SK-N-SH (cell line): ENCODE results near the gene MAPRE3. TPM values are rescaled to one million over a fixed set of nuclear protein-coding genes. Genes with fewer than 3 reads are reported as not detected.

Source experiments
- CTCF ChIA-PET: fragments of 300-600, 350-600 bp; formaldehyde crosslinking; extraction: SDS; loops from one replicate; lab custom pipeline; 2021; lab: Yijun Ruan, JAX
- POLR2A ChIA-PET: fragments of 350-600 bp; sonication (Branson Sonifier 250); formaldehyde crosslinking; extraction: SDS; loops from one replicate; lab custom pipeline; 2020; ENCODE audit warnings: antibody characterized with exemption, inconsistent platforms; lab: Yijun Ruan, JAX
- DNase-seq: peaks from one replicate; pipeline ENCODE4 v3.0.0; 2012
- H2AFZ ChIP-seq: fragments of 200-600 bp; sonication (generic); 2 replicates; pipeline ENCODE4 v1.8.1; 2016; ENCODE audit warnings: antibody characterized with exemption, mild to moderate bottlenecking, low read depth
- H3F3A ChIP-seq: fragments of 200-600 bp; sonication (generic); replicated peaks from 2 replicates; pipeline ENCODE3; 2016; ENCODE audit warnings: antibody characterized with exemption, mild to moderate bottlenecking; ENCODE audit not compliant: insufficient read depth
- H3K27ac ChIP-seq, 2 experiments: fragments of 200-500 bp in 1 of 2; fragments of 200-600 bp in 1 of 2; sonication (Bioruptor generic) in 1 of 2; sonication (generic), shearing (Covaris generic) in 1 of 2; 2 replicates each; pipeline versions ENCODE4 v1.5.1 to v1.6.1; 2014 to 2016; ENCODE audit warnings: low read depth in 2 of 2, inconsistent platforms in 1 of 2, low read length in 1 of 2, mild to moderate bottlenecking in 1 of 2, mixed read lengths in 1 of 2
- H3K27me3 ChIP-seq: fragments of 200-600 bp; sonication (generic), shearing (Covaris generic); 2 replicates; pipeline ENCODE4 v1.6.1; 2016; ENCODE audit warnings: mixed run types; ENCODE audit not compliant: insufficient read depth
- H3K36me3 ChIP-seq, 2 experiments: fragments of 200-500 bp in 1 of 2; fragments of 200-600 bp in 1 of 2; sonication (Bioruptor generic) in 1 of 2; sonication (generic) in 1 of 2; replicated peaks in 1 of 2; 2 replicates each; pipeline versions ENCODE3 to v1.5.1; 2014 to 2016; ENCODE audit warnings: low read length in 1 of 2, mild to moderate bottlenecking in 1 of 2; ENCODE audit not compliant: insufficient read depth in 2 of 2, control insufficient read depth in 1 of 2
- H3K4me1 ChIP-seq, 2 experiments: fragments of 200-500 bp in 1 of 2; fragments of 200-600 bp in 1 of 2; sonication (Bioruptor generic) in 1 of 2; sonication (generic), shearing (Covaris generic) in 1 of 2; 2 replicates each; pipeline versions ENCODE4 v1.5.1 to v1.6.1; 2014 to 2016; ENCODE audit warnings: low read depth in 1 of 2, low read length in 1 of 2, mixed run types in 1 of 2; ENCODE audit not compliant: insufficient read depth in 2 of 2, control insufficient read depth in 1 of 2
- H3K4me2 ChIP-seq: fragments of 200-600 bp; sonication (generic), shearing (Covaris generic); 2 replicates; pipeline ENCODE4 v1.6.1; 2017; ENCODE audit warnings: mixed run types
- H3K4me3 ChIP-seq, 2 experiments: fragments of 200-500 bp in 1 of 2; fragments of 200-600 bp in 1 of 2; sonication (Bioruptor generic) in 1 of 2; sonication (generic), shearing (Covaris generic) in 1 of 2; 2 replicates each; pipeline versions ENCODE4 v1.5.1 to v1.8.1; 2014 to 2016; ENCODE audit warnings: low read depth in 2 of 2, inconsistent platforms in 1 of 2, low read length in 1 of 2, mild to moderate bottlenecking in 1 of 2, mixed read lengths in 1 of 2, moderate library complexity in 1 of 2
- H3K79me2 ChIP-seq: fragments of 200-600 bp; sonication (generic); 2 replicates; pipeline ENCODE4 v1.8.1; 2017; ENCODE audit warnings: mild to moderate bottlenecking; ENCODE audit not compliant: insufficient read depth
- H3K9ac ChIP-seq: fragments of 200-600 bp; sonication (generic); 2 replicates; pipeline ENCODE4 v1.6.1; 2017; ENCODE audit warnings: mixed run types
- H3K9me2 ChIP-seq: fragments of 200-600 bp; sonication (generic); 2 replicates; pipeline ENCODE4 v1.6.1; 2017; ENCODE audit warnings: mixed run types
- H3K9me3 ChIP-seq: fragments of 200-600 bp; sonication (generic); 2 replicates; pipeline ENCODE4 v1.6.1; 2017; ENCODE audit warnings: mixed run types, mild to moderate bottlenecking, moderate library complexity
- H4K20me1 ChIP-seq: fragments of 200-600 bp; sonication (generic); 2 replicates; pipeline ENCODE4 v1.6.1; 2017; ENCODE audit warnings: mild to moderate bottlenecking, mixed run types; ENCODE audit not compliant: insufficient read depth
- CTCF ChIP-seq: fragments of 200-600 bp; sonication (generic); IDR thresholded peaks from 2 replicates; pipeline ENCODE4 v1.6.1; 2017; ENCODE audit warnings: antibody characterized with exemption, mild to moderate bottlenecking, moderate library complexity
- ELF1 ChIP-seq: IDR thresholded peaks from 2 replicates; pipeline ENCODE4 v1.4.0; 2012
- EZH2phosphoT487 ChIP-seq: fragments of 200-600 bp; sonication (generic); IDR thresholded peaks from 2 replicates; pipeline ENCODE4 v1.6.1; 2017; ENCODE audit warnings: low read depth, mixed run types, mild to moderate bottlenecking, antibody characterized with exemption, moderate library complexity, borderline replicate concordance
- FOXM1 ChIP-seq: IDR thresholded peaks from 2 replicates; pipeline ENCODE4 v1.4.0; 2012; ENCODE audit warnings: low read depth, mild to moderate bottlenecking
- GABPA ChIP-seq: IDR thresholded peaks from 2 replicates; pipeline ENCODE4 v1.4.0; 2012; ENCODE audit warnings: low read depth, mild to moderate bottlenecking
- GATA2 ChIP-seq: sonication (generic); formaldehyde crosslinking; IDR thresholded peaks from 2 replicates; pipeline ENCODE4 v1.5.0; 2020; ENCODE audit warnings: mild to moderate bottlenecking, missing genetic modification reagents
- JUND ChIP-seq: IDR thresholded peaks from 2 replicates; pipeline ENCODE4 v1.4.0; 2012
- NFIC ChIP-seq: IDR thresholded peaks from 2 replicates; pipeline ENCODE4 v1.4.0; 2012; ENCODE audit warnings: borderline replicate concordance
- RAD21 ChIP-seq: IDR thresholded peaks from 2 replicates; pipeline ENCODE4 v1.6.1; 2012; ENCODE audit warnings: mild to moderate bottlenecking, low read length
- RCOR1 ChIP-seq: fragments of 150-350 bp; IDR thresholded peaks from 2 replicates; pipeline ENCODE4 v1.6.1; 2017; ENCODE audit warnings: antibody characterized with exemption, low read length
- RXRA ChIP-seq: IDR thresholded peaks from 2 replicates; pipeline ENCODE4 v1.4.0; 2012; ENCODE audit warnings: low read depth, mild to moderate bottlenecking, borderline replicate concordance
- SIN3A ChIP-seq: IDR thresholded peaks from 2 replicates; pipeline ENCODE4 v1.6.1; 2012; ENCODE audit warnings: low read depth, mild to moderate bottlenecking, low read length, moderate library complexity, borderline replicate concordance
- SMC3 ChIP-seq: IDR thresholded peaks from 2 replicates; pipeline ENCODE4 v1.6.1; 2012; ENCODE audit warnings: low read depth, low read length, improper control_type of control experiment
- TAF1 ChIP-seq: IDR thresholded peaks from 2 replicates; pipeline ENCODE4 v1.6.1; 2012; ENCODE audit warnings: low read depth, mild to moderate bottlenecking, low read length, moderate library complexity, borderline replicate concordance
- TEAD4 ChIP-seq: IDR thresholded peaks from 2 replicates; pipeline ENCODE4 v1.4.0; 2012; ENCODE audit warnings: mild to moderate bottlenecking, borderline replicate concordance; ENCODE audit not compliant: insufficient read depth
- WGBS: methylation state at CpG from one replicate; pipeline ENCODE4 v1.1.6; 2017; ENCODE audit warnings: low lambda C conversion rate; 5-methylcytosine and 5-hydroxymethylcytosine counted together
- polyA plus RNA-seq, 3 experiments: library from polyadenylated mRNA; depleted of rRNA; stranded (reverse); fragments of >200 nt; gene quantifications; 2 replicates each; pipeline ENCODE4 v1.2.3, GENCODE V29; 2012
- TF ChIP-seq, protein P1 (sequence below): fragments of 150-350 bp; IDR thresholded peaks from 2 replicates; pipeline ENCODE4 v1.6.1; 2017; ENCODE audit warnings: antibody characterized with exemption, low read length, low read depth, borderline replicate concordance
- TF ChIP-seq, protein P2 (sequence below): IDR thresholded peaks from 2 replicates; pipeline ENCODE4; 2012
- TF ChIP-seq, protein P3 (sequence below): fragments of 150-350 bp; IDR thresholded peaks from 2 replicates; pipeline ENCODE4 v1.6.1; 2016; ENCODE audit warnings: mild to moderate bottlenecking, low read depth, low read length
- TF ChIP-seq, protein P4 (sequence below): IDR thresholded peaks from 2 replicates; pipeline ENCODE4 v1.6.1; 2012; ENCODE audit warnings: mild to moderate bottlenecking, low read depth, low read length, moderate library complexity

Gene MAPRE3
- polyA plus RNA-seq, 1 of the 3 experiments (the other 2 are of a cell fraction) = 24.4 TPM

DNA sequence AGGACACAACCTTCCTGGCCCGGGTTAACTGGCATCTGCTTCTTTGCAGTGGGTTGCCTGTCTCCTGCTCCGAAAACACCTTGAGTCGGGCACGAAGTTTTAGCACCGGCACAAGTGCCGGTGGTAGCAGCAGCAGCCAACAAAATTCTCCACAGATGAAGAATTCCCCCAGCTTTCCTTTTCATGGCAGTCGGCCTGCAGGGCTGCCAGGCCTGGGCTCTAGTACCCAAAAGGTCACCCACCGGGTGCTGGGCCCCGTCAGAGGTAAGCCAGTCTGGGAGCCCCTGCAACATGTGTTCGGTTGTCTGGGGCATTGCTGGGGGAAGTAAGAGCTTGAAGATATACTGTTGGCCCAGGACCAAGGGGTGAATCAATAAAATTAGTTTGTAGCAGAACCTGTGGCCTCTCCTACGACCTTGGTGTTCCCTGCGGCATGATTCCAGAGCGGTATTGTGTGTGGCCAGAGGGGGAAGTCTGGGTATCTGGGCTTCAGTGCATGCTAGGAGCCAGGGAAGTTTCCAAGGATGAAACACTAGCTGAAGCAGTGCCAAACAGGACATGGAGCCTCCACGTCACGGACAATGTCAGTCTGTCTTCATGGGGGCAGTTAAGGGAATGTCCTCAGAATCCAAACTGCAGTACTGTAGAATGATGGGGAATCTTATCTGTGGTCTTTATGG lies 88.8 kb downstream of the MAPRE3 start:
- H3K4me1 ChIP-seq = peaks cover 0 to 6% of the 10 kb centered on the region in 2 experiments; a peak in 1 of 4 replicates
- no peaks in the 10 kb centered on the region for H3K9me3 ChIP-seq
- no peak overlapping the region for H2AFZ ChIP-seq
- WGBS = 93% methylated on average over 13 of the region's 15 CpGs
- peaks cover 16 to 54% of the 10 kb centered on the region in 2 experiments for H3K36me3 ChIP-seq
- TF ChIP-seq GATA2 (CRISPR knock-in tag) (no peak), SIN3A (no peak), ELF1 (no peak), RXRA (no peak), TEAD4 (no peak), SMC3 (no peak), NFIC (no peak), CTCF (no peak), EZH2phosphoT487 (no peak), RCOR1 (no peak), RAD21 (no peak), JUND (no peak), TAF1 (no peak), GABPA (no peak), FOXM1 (no peak)
- TF ChIP-seq, protein P1, sequence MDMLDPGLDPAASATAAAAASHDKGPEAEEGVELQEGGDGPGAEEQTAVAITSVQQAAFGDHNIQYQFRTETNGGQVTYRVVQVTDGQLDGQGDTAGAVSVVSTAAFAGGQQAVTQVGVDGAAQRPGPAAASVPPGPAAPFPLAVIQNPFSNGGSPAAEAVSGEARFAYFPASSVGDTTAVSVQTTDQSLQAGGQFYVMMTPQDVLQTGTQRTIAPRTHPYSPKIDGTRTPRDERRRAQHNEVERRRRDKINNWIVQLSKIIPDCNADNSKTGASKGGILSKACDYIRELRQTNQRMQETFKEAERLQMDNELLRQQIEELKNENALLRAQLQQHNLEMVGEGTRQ = no peak
- TF ChIP-seq, protein P2, sequence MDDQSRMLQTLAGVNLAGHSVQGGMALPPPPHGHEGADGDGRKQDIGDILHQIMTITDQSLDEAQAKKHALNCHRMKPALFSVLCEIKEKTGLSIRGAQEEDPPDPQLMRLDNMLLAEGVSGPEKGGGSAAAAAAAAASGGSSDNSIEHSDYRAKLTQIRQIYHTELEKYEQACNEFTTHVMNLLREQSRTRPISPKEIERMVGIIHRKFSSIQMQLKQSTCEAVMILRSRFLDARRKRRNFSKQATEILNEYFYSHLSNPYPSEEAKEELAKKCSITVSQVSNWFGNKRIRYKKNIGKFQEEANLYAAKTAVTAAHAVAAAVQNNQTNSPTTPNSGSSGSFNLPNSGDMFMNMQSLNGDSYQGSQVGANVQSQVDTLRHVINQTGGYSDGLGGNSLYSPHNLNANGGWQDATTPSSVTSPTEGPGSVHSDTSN = no peak
- TF ChIP-seq, protein P3, sequence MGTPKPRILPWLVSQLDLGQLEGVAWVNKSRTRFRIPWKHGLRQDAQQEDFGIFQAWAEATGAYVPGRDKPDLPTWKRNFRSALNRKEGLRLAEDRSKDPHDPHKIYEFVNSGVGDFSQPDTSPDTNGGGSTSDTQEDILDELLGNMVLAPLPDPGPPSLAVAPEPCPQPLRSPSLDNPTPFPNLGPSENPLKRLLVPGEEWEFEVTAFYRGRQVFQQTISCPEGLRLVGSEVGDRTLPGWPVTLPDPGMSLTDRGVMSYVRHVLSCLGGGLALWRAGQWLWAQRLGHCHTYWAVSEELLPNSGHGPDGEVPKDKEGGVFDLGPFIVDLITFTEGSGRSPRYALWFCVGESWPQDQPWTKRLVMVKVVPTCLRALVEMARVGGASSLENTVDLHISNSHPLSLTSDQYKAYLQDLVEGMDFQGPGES = no peak
- TF ChIP-seq, protein P4, sequence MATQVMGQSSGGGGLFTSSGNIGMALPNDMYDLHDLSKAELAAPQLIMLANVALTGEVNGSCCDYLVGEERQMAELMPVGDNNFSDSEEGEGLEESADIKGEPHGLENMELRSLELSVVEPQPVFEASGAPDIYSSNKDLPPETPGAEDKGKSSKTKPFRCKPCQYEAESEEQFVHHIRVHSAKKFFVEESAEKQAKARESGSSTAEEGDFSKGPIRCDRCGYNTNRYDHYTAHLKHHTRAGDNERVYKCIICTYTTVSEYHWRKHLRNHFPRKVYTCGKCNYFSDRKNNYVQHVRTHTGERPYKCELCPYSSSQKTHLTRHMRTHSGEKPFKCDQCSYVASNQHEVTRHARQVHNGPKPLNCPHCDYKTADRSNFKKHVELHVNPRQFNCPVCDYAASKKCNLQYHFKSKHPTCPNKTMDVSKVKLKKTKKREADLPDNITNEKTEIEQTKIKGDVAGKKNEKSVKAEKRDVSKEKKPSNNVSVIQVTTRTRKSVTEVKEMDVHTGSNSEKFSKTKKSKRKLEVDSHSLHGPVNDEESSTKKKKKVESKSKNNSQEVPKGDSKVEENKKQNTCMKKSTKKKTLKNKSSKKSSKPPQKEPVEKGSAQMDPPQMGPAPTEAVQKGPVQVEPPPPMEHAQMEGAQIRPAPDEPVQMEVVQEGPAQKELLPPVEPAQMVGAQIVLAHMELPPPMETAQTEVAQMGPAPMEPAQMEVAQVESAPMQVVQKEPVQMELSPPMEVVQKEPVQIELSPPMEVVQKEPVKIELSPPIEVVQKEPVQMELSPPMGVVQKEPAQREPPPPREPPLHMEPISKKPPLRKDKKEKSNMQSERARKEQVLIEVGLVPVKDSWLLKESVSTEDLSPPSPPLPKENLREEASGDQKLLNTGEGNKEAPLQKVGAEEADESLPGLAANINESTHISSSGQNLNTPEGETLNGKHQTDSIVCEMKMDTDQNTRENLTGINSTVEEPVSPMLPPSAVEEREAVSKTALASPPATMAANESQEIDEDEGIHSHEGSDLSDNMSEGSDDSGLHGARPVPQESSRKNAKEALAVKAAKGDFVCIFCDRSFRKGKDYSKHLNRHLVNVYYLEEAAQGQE = no peak
- TF ChIP-seq, all 33 proteins: peak for 0
- H3K4me3 ChIP-seq = no peak overlapping the region
- H3K9me2 ChIP-seq = no peaks in the 10 kb centered on the region
- no peaks in the 10 kb centered on the region for H3K27me3 ChIP-seq
- no peak overlapping the region for H3K9ac ChIP-seq
- H3F3A ChIP-seq = peaks cover 12% of the 10 kb centered on the region
- H3K4me2 ChIP-seq = no peak overlapping the region
- H3K79me2 ChIP-seq = peaks cover 5% of the 10 kb centered on the region; the same call in 1 of the 2 replicates
- ChIA-PET POLR2A (interaction anchor here (0.5 to 3.8 kb wide), 8 partner anchors 8 to 858 kb away, joined by 3 to 26 read pairs (median 3); partner anchors contain the start of genes AGBL5, EMILIN1 and OST4), CTCF (interaction anchor here (0.8 to 18.5 kb wide), 9 partner anchors 8 to 220 kb away, joined by 3 to 227 read pairs (median 6); partner anchors contain the start of genes AGBL5, EMILIN1, KHK and OST4)
- no peak for DNase-seq
- H4K20me1 ChIP-seq = no peaks in the 10 kb centered on the region
- 0 out of 4 replicates have a peak overlapping the region, but pooled peaks of 1 of the 2 experiments have one; percentile 3 for H3K27ac ChIP-seq
